GM21367 (cell line): ENCODE results near the gene CAPN7.

Source experiments
- ATAC-seq: cut with Tn5 transposase; IDR thresholded peaks from one replicate; pipeline ENCODE4 v1.9.1; 2021; ENCODE audit not compliant: unreplicated experiment

Gene CAPN7

DNA sequence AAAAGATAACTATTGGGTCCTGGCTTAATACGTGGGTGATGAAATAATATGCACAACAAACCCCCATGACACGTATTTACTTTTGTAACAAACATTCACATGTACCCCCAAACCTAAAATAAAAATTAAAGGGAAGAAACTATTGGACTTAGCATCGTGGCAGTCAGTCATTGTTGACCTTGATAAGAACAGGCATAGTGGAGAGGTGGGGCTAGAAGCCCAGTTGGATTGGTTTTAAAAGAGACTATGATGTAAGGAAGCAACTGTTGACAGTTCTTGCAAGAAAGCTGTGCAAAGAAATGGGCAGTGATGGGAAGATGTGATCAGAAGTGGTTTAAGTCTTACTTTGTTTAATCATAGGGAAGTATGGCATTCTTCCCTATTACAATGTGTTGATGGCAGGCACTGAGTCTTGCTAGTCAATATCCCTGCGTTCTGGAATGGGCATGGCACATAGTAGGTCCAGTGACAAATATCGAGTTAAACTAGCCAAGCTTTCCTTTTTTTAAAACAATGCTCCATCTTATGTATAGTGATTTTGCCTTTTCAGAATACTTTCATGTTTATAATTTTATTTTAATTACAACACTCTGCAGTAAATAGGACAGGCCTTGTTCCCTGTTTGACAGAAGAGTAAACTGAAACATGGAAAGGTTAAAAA, 37.9 kb downstream of the CAPN7 start:
- ATAC-seq = no peak

GRCh38 chr3:15246186-15246585, 40.1 kb downstream of the CAPN7 start:
- no peak for ATAC-seq

GRCh38 chr3:15253023-15253697, 47.1 kb downstream of the CAPN7 start:
- ATAC-seq = no peak

GRCh38 chr3:15255215-15255614, 49.2 kb downstream of the CAPN7 start:
- no peak for ATAC-seq

- ATAC-seq = no peak
Observed at GRCh38 chr3:15256861-15257341, 50.9 kb downstream of the CAPN7 start.

DNA sequence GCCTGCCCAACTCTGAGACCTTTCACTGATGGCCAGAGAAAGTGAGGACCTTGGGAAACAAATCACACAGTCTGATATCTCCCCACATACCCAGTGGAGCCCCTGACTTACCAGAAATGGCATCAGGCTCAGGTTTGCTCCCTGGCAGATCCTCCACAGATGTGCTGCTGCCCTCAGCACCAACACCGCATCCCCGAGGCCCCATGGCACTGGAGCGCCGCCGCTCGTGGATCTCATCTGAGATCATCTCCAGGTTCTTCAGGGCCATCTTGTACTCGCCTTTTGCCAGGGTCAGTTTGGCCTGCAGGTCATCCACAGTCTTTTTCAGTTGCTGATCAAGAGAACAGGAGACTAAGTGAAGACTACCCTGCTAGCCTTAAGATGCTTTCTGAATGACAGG, 52.7 kb downstream of the CAPN7 start:
- ATAC-seq = no peak

DNA sequence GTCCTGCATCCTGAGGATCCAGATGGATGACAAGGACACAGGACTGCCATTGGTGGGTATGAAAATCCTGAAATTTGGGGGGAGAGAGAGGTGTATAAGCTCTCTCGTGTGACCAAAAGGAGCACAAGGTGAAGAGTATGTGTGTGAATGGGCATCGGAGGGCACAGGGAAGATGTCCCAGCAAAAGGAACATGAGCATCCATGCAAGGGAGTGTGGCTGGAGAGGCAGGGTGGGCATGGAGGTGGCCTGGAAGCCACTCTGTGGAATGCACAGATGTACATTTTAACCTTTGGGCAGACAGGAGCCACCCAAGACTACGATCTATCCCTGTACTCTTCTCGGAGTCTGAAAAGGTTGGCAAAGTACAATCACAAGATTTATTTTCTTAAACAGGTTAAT, 54.5 kb downstream of the CAPN7 start:
- no peak for ATAC-seq

- ATAC-seq = no peak
Observed at GRCh38 chr3:15261274-15261673, 55.2 kb downstream of the CAPN7 start.

DNA sequence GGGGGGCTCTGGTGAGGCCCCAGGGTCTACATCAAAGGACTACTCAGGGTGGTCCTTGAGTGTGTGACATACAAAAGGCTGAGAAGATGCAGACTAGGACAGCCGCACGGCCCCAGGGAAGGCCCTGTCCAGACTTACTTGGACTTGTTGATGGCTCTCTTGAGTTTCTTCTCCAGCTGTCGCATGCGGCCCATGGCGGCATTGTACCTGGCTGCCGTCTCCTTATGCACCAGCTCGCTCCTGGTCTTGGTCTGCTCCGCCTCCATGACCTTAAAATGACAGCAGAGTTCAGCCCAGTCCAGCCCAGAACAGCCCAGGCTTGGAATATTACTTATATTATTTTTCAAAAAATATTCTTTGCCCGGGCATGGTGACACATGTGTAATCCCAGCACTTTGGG, 56.0 kb downstream of the CAPN7 start:
- ATAC-seq = no peak

GRCh38 chr3:15263120-15263519, 57.1 kb downstream of the CAPN7 start:
- ATAC-seq = no peak

- ATAC-seq = no peak
Observed at GRCh38 chr3:15263926-15264325, 57.9 kb downstream of the CAPN7 start.

- no peak for ATAC-seq
Observed at GRCh38 chr3:15264486-15264885, 58.4 kb downstream of the CAPN7 start.

GRCh38 chr3:15265655-15266509, 59.8 kb downstream of the CAPN7 start:
- no peak for ATAC-seq

DNA sequence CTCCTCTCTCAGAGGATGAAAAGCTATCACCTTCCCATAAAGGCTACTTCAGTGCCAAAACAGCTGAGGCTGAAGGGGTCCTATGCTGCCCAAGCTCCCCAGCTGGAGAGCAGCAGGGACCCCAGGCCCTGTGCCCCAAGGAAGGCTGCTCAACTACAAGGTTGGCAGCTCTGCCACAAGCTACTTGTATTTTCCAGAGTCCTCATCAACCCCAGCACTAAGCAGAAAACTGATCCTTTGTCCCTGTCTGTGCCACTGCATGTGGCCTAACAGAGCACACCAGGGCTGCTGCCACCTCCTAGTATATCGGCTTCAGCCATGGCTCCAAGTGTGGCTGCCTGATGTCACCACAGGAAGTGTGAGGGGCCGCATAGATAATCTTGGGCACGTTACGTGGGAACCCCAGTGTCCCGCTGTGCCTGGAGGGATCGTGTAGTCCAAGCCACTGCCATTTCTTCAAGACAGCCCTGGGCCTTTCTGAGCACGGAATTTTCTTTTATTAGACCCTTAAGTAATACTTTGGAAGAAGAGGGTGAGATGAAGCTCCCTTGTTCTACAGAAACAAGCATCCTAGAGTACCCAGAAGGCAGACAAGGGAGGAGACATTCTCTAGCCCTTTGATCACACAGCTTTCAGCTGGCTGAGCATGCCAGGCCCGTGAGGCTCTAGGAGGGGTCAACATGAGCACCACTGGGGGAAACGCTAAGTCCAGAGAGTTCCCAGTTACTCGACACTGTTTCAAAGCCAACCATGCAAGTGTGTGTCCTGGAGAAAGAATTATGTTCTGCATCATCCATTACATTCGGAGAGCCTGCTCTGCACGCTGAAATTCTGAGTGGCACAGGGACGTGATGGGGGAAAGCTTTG, 60.7 kb downstream of the CAPN7 start:
- no peak for ATAC-seq

GRCh38 chr3:15267502-15267901, 61.5 kb downstream of the CAPN7 start:
- no peak for ATAC-seq

DNA sequence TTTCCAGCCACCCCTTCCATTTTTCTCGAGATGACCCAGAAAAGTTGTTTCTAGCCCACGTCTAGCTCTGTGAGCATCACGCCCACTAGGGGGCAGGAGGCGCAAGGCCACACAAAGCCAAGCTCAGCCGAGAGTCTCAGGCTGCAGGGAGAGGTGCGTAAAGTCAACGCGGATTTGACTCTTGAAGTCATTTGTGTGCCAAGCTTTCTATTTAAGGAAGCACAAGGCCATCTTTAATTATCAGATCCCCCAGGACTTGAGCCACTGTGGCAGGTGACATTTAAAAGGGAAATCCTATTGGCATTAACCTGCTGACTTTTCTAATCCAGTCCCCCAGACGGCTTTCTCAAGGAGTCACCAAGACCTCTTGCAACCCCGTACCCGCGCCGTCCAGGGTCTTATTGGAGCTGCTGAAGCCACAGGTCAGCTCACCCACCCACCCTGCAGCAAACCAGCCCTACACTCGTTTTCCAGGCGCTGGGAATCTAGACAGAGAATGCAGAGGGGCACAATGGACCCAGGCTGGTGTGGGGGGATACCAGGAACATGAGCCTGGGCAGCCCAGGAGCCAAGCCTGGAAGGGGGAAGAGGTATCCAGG, 62.1 kb downstream of the CAPN7 start:
- ATAC-seq = peak; percentile 42

GRCh38 chr3:15269091-15269989, 63.3 kb downstream of the CAPN7 start:
- ATAC-seq = peak; percentile 47

DNA sequence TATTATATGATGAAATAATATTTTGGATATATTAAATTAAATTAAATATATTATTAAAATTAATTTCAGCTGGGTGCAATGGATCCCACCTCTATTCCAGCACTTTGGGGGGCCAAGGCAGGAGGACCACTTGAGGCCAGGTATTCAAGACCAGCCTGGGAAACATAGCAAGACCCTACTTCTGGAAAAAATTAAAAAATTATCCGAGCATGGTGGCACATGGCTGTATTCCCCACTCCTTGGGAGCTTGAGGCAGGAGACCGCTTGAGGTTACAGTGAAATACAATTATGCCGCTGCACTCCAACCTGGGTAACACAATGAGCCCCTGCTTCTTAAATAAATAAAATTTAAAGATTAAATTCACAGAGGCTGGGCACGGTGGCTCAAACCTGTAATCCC, 65.0 kb downstream of the CAPN7 start:
- ATAC-seq = no peak

DNA sequence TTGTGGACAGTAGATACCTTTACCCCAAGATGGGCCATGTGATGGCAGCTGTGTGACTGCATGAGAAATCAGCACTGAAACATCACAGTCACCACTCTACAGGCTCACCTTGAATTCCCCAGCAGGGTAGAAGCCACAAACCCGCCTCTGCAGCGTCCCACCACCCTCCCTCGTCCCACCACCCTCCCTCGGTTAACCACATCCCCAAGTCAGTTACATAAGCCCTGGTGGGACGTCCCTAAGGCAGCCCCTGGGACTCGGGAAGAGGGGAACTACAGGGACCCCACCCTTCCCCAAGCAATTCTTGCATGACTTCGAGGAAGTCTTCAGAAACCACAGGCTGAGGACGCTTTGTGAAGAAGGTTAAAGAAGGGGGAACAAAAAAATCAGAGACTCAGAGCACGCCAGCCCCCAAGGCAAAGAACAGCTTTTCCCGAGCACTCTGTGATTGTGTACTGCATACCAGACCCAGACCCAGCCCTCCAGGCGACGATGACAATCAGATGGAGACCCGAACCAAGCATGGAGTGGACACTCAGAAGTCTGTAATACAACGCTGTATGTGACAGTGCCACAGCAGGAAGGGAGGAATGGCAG, 65.8 kb downstream of the CAPN7 start:
- ATAC-seq = peak; percentile 72
